GM19452 (cell line): Measurements from ENCODE around the gene SAMD11.

Experiments
- ATAC-seq: cut with Tn5 transposase; IDR thresholded peaks from one replicate; pipeline ENCODE4 v1.9.1; 2021; ENCODE audit not compliant: unreplicated experiment

SAMD11 gene

GRCh38 chr1:917076-917459 is 6.7 kb upstream of the SAMD11 start:
- ATAC-seq, result no peak

GRCh38 chr1:917466-918091 is 6.1 kb upstream of the SAMD11 start:
- no peak for ATAC-seq

- ATAC-seq, result no peak
These were observed 5.4 kb upstream of the SAMD11 start for GRCh38 chr1:918353-918752.

GRCh38 chr1:918843-919242 is 4.9 kb upstream of the SAMD11 start:
- ATAC-seq, result no peak

GRCh38 chr1:919271-919872 is 4.4 kb upstream of the SAMD11 start:
- no peak for ATAC-seq

- no peak for ATAC-seq
These were observed 3.7 kb upstream of the SAMD11 start for GRCh38 chr1:920010-920409.

- ATAC-seq, result no peak
These were observed 3.2 kb upstream of the SAMD11 start for GRCh38 chr1:920521-920920.

- no peak for ATAC-seq
These were observed 2.5 kb upstream of the SAMD11 start for GRCh38 chr1:921011-921837.

GRCh38 chr1:923991-924655 is 400 bp downstream of the SAMD11 start:
- no peak for ATAC-seq

- no peak for ATAC-seq
These were observed 1.2 kb downstream of the SAMD11 start for GRCh38 chr1:924656-925560.

- no peak for ATAC-seq
These were observed 2.1 kb downstream of the SAMD11 start for GRCh38 chr1:925561-926421.

- ATAC-seq, result no peak
These were observed 3.5 kb downstream of the SAMD11 start for GRCh38 chr1:927234-927633.

- no peak for ATAC-seq
These were observed 4.0 kb downstream of the SAMD11 start for GRCh38 chr1:927748-928147.

GRCh38 chr1:928825-929661 is 5.3 kb downstream of the SAMD11 start:
- no peak for ATAC-seq

GRCh38 chr1:929712-930632 is 6.2 kb downstream of the SAMD11 start:
- ATAC-seq, result no peak

- ATAC-seq, result no peak
These were observed 7.0 kb downstream of the SAMD11 start for GRCh38 chr1:930633-931138.

- ATAC-seq, result no peak
These were observed 7.9 kb downstream of the SAMD11 start for GRCh38 chr1:931380-932172.
